ENCODE results near the gene PARD3.
"Not testable (repeated sequence)": the region's sequence is repeated elsewhere in the genome, so short reads cannot be mapped to it uniquely, and the experiment has no call there.

PARD3 gene

GRCh38 chr10:34762603-34763299 is 52.3 kb downstream of the PARD3 start:
- FAIRE-seq: no peak

GRCh38 chr10:34762156-34762555 is 52.9 kb downstream of the PARD3 start:
- no peak for FAIRE-seq

GRCh38 chr10:34761453-34761852 is 53.6 kb downstream of the PARD3 start:
- no peak for FAIRE-seq

- no peak for FAIRE-seq
Observed at GRCh38 chr10:34760606-34761005, 54.5 kb downstream of the PARD3 start.

GRCh38 chr10:34759837-34760215 is 55.3 kb downstream of the PARD3 start:
- FAIRE-seq: no peak

- FAIRE-seq: no peak
Observed at GRCh38 chr10:34759161-34759836, 55.8 kb downstream of the PARD3 start.

- FAIRE-seq: no peak
Observed at GRCh38 chr10:34758447-34758996, 56.6 kb downstream of the PARD3 start.

GRCh38 chr10:34757933-34758332 is 57.2 kb downstream of the PARD3 start:
- no peak for FAIRE-seq

GRCh38 chr10:34757181-34757580 is 57.9 kb downstream of the PARD3 start:
- not testable (repeated sequence) for FAIRE-seq

- no peak for FAIRE-seq
Observed at GRCh38 chr10:34756584-34756983, 58.5 kb downstream of the PARD3 start.

- no peak for FAIRE-seq
Observed at GRCh38 chr10:34753014-34753757, 61.9 kb downstream of the PARD3 start.

GRCh38 chr10:34751272-34751671 is 63.8 kb downstream of the PARD3 start:
- FAIRE-seq: no peak

GRCh38 chr10:34750795-34751194 is 64.3 kb downstream of the PARD3 start:
- not testable (repeated sequence) for FAIRE-seq

GRCh38 chr10:34748767-34749166 is 66.3 kb downstream of the PARD3 start:
- FAIRE-seq: no peak

- FAIRE-seq: no peak
Observed at GRCh38 chr10:34748357-34748756, 66.7 kb downstream of the PARD3 start.

GRCh38 chr10:34746094-34746493 is 69.0 kb downstream of the PARD3 start:
- no peak for FAIRE-seq

GRCh38 chr10:34745244-34745643 is 69.9 kb downstream of the PARD3 start:
- no peak for FAIRE-seq

GRCh38 chr10:34744590-34744989 is 70.5 kb downstream of the PARD3 start:
- no peak for FAIRE-seq

- FAIRE-seq: no peak
Observed at GRCh38 chr10:34743814-34744213, 71.3 kb downstream of the PARD3 start.

GRCh38 chr10:34742456-34742855 is 72.6 kb downstream of the PARD3 start:
- no peak for FAIRE-seq

GRCh38 chr10:34741087-34741486 is 74.0 kb downstream of the PARD3 start:
- not testable (repeated sequence) for FAIRE-seq

GRCh38 chr10:34740321-34740720 is 74.8 kb downstream of the PARD3 start:
- FAIRE-seq: no peak

GRCh38 chr10:34739915-34740314 is 75.2 kb downstream of the PARD3 start:
- no peak for FAIRE-seq

GRCh38 chr10:34737772-34738169 is 77.3 kb downstream of the PARD3 start:
- no peak for FAIRE-seq

Measured in A204.1 (cell line).